ENCODE data around the gene RAD51AP1.

RAD51AP1 gene

DNA sequence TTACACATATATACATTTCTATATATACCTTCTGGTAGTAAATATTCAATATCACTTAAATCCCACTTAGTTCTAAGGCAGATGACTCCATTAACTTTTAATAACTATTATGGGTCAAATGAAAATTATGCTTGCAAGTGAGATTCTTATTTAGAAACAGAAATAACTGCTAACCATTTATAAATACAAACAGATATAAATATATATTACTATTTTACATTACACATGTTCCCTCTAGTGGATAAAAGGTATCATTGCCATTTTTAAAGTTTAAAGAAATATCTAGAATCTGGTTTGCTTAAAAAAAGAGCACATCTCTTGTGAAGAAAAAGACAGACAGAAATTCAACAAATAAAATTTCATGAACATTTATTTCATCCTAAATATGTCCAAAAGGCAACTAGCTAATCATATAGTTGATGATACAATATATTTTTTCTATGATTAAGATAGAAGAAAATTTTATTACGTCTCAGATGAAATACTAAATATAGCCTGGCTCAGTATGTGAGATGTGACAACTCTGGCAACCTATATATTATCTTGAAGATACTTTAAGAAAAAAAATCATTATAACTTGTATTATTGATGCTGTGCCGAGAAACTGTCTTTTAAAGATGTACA, 11.7 kb upstream of the RAD51AP1 start:
- DNase-seq (ENCODE audit: low read depth in 1 of 2, low spot score in 1 of 2), result no peak
- Histone ChIP-seq H3K4me3 (replicated peaks; ENCODE audit: insufficient read depth, low read length) (no peak overlapping the region), H3K27ac (replicated peaks) (no peak overlapping the region), H3K27me3 (ENCODE audit: insufficient read depth, poor library complexity, severe bottlenecking) (no peaks in the 10 kb centered on the region)
- no peak for TF ChIP-seq SPI1 (IDR thresholded peaks at IDR 0.05; ENCODE audit: borderline replicate concordance, low read depth)
- no peak for TF ChIP-seq GABPA (IDR thresholded peaks at IDR 0.05; ENCODE audit: low read depth)
- TF ChIP-seq, protein P1, sequence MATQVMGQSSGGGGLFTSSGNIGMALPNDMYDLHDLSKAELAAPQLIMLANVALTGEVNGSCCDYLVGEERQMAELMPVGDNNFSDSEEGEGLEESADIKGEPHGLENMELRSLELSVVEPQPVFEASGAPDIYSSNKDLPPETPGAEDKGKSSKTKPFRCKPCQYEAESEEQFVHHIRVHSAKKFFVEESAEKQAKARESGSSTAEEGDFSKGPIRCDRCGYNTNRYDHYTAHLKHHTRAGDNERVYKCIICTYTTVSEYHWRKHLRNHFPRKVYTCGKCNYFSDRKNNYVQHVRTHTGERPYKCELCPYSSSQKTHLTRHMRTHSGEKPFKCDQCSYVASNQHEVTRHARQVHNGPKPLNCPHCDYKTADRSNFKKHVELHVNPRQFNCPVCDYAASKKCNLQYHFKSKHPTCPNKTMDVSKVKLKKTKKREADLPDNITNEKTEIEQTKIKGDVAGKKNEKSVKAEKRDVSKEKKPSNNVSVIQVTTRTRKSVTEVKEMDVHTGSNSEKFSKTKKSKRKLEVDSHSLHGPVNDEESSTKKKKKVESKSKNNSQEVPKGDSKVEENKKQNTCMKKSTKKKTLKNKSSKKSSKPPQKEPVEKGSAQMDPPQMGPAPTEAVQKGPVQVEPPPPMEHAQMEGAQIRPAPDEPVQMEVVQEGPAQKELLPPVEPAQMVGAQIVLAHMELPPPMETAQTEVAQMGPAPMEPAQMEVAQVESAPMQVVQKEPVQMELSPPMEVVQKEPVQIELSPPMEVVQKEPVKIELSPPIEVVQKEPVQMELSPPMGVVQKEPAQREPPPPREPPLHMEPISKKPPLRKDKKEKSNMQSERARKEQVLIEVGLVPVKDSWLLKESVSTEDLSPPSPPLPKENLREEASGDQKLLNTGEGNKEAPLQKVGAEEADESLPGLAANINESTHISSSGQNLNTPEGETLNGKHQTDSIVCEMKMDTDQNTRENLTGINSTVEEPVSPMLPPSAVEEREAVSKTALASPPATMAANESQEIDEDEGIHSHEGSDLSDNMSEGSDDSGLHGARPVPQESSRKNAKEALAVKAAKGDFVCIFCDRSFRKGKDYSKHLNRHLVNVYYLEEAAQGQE (IDR thresholded peaks at IDR 0.05; ENCODE audit: insufficient replicate concordance, low read depth), result no peak
- no peak for TF ChIP-seq POLR2AphosphoS5 (IDR thresholded peaks at IDR 0.05; ENCODE audit: low read depth)
- TF ChIP-seq, protein P2, sequence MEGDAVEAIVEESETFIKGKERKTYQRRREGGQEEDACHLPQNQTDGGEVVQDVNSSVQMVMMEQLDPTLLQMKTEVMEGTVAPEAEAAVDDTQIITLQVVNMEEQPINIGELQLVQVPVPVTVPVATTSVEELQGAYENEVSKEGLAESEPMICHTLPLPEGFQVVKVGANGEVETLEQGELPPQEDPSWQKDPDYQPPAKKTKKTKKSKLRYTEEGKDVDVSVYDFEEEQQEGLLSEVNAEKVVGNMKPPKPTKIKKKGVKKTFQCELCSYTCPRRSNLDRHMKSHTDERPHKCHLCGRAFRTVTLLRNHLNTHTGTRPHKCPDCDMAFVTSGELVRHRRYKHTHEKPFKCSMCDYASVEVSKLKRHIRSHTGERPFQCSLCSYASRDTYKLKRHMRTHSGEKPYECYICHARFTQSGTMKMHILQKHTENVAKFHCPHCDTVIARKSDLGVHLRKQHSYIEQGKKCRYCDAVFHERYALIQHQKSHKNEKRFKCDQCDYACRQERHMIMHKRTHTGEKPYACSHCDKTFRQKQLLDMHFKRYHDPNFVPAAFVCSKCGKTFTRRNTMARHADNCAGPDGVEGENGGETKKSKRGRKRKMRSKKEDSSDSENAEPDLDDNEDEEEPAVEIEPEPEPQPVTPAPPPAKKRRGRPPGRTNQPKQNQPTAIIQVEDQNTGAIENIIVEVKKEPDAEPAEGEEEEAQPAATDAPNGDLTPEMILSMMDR (IDR thresholded peaks at IDR 0.05; ENCODE audit: insufficient read depth, low read length), result no peak

DNA sequence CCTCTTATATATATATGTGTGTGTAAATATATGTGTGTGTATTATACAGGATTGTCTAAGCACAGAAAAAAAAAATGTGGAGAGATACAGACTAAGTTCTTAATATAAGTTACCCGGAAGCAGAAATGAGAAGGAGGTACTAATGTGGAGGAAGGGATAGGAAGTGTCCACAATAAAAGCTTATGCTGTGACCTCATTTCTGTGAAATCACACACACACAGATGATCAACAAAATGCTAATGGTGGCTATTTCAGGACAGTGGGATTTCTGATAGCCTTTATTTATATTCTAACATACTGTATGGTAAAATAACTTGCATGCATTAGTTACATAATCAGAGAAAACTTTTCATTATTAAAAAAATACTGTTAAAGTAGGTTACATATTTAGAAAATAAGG, 8.5 kb upstream of the RAD51AP1 start:
- no peak overlapping the region for H3K4me3 ChIP-seq (replicated peaks; ENCODE audit: insufficient read depth, low read length)

DNA sequence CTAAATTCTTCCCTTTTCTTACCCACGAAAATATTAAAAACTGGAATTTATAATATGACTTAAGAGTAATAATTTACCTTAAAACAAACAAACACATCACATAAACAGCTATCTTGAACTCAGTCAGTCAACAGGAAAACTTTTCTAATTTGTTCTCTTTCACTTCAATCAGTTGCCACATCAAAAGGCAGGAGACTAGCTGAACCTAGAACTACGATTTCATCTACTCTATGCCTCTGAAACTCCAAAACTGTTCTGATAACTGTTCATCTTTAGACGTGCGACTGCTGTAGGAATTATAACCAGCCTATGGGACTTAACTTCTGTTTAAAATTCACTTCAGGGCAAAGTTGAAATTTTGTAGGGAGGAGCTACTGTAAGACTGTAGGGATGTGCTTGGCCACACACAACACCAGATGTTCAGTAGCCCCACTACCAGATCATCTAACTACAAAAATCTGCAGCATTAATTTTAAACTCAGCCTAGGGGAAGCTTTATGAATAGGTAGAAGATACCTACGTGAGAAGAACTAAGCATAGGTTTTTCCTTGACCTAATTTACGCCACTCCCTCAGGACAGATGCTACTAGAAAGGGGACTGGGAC, 7.6 kb upstream of the RAD51AP1 start:
- DNase-seq (ENCODE audit: low read depth in 1 of 2, low spot score in 1 of 2), result no peak
- Histone ChIP-seq H3K4me3 (replicated peaks; ENCODE audit: insufficient read depth, low read length) (no peak overlapping the region), H3K27ac (replicated peaks) (no peak overlapping the region), H3K27me3 (ENCODE audit: insufficient read depth, poor library complexity, severe bottlenecking) (no peaks in the 10 kb centered on the region)
- no peak for TF ChIP-seq POLR2AphosphoS5 (IDR thresholded peaks at IDR 0.05; ENCODE audit: low read depth)
- TF ChIP-seq, protein P2 (IDR thresholded peaks at IDR 0.05; ENCODE audit: insufficient read depth, low read length), result no peak
- TF ChIP-seq, protein P1 (IDR thresholded peaks at IDR 0.05; ENCODE audit: insufficient replicate concordance, low read depth), result no peak
- TF ChIP-seq SPI1 (IDR thresholded peaks at IDR 0.05; ENCODE audit: borderline replicate concordance, low read depth), result no peak
- no peak for TF ChIP-seq GABPA (IDR thresholded peaks at IDR 0.05; ENCODE audit: low read depth)

More for the DNA sequence above, 8.5 kb upstream of the RAD51AP1 start:
- DNase-seq (ENCODE audit: low read depth in 1 of 2, low spot score in 1 of 2), result no peak
- Histone ChIP-seq H3K27ac (replicated peaks) (no peak overlapping the region), H3K27me3 (ENCODE audit: insufficient read depth, poor library complexity, severe bottlenecking) (no peaks in the 10 kb centered on the region)
- TF ChIP-seq SPI1 (IDR thresholded peaks at IDR 0.05; ENCODE audit: borderline replicate concordance, low read depth), result no peak
- no peak for TF ChIP-seq GABPA (IDR thresholded peaks at IDR 0.05; ENCODE audit: low read depth)
- TF ChIP-seq, protein P2 (IDR thresholded peaks at IDR 0.05; ENCODE audit: insufficient read depth, low read length), result no peak
- TF ChIP-seq, protein P1 (IDR thresholded peaks at IDR 0.05; ENCODE audit: insufficient replicate concordance, low read depth), result no peak
- no peak for TF ChIP-seq POLR2AphosphoS5 (IDR thresholded peaks at IDR 0.05; ENCODE audit: low read depth)

Measured in HL-60 (cell line).